ENCODE data around the gene RNF223.

Gene RNF223

DNA sequence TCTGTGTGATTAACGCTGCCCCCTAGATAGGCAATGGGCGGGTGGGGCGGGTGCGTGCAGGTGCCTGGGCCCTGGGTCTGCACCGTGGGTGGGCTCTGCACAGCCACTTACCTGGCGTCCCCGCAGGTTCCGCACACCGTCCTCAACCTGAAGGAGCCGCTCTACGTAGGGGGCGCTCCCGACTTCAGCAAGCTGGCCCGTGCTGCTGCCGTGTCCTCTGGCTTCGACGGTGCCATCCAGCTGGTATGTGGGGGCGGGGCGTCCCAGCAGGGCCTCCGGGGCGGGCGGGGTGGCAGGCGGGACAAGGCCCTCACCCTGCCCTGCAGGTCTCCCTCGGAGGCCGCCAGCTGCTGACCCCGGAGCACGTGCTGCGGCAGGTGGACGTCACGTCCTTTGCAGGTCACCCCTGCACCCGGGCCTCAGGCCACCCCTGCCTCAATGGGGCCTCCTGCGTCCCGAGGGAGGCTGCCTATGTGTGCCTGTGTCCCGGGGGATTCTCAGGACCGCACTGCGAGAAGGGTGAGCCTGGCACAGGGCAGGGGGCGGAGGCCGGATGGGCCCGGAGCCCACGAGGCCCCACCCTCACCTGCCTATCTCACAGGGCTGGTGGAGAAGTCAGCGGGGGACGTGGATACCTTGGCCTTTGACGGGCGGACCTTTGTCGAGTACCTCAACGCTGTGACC lies 22.8 kb downstream of the RNF223 start:
- Histone ChIP-seq H3K27ac (ENCODE audit: low read depth, low read length) (no peak overlapping the region), H3K36me3 (ENCODE audit: control insufficient read depth in 5 of 5, insufficient read depth in 5 of 5, low read length in 5 of 5) (peaks cover 0 to 38% (median 6%) of the 10 kb centered on the region in 5 donors), H3K9me3 (ENCODE audit: control insufficient read depth in 5 of 5, low read length in 5 of 5) (no peaks in the 10 kb centered on the region), H3K27me3 (ENCODE audit: control insufficient read depth in 5 of 5, insufficient read depth in 4 of 5, low read length in 5 of 5) (peaks cover 0 to 5% (median under 1%) of the 10 kb centered on the region in 5 donors), H3K4me3 (ENCODE audit: low read depth in 1 of 5, low read length in 5 of 5) (no peak overlapping the region), H3K9ac (ENCODE audit: low read length in 5 of 5) (no peak overlapping the region), H3K4me1 (ENCODE audit: control insufficient read depth in 5 of 5, insufficient read depth in 5 of 5, low read length in 5 of 5) (no peaks in the 10 kb centered on the region)

DNA sequence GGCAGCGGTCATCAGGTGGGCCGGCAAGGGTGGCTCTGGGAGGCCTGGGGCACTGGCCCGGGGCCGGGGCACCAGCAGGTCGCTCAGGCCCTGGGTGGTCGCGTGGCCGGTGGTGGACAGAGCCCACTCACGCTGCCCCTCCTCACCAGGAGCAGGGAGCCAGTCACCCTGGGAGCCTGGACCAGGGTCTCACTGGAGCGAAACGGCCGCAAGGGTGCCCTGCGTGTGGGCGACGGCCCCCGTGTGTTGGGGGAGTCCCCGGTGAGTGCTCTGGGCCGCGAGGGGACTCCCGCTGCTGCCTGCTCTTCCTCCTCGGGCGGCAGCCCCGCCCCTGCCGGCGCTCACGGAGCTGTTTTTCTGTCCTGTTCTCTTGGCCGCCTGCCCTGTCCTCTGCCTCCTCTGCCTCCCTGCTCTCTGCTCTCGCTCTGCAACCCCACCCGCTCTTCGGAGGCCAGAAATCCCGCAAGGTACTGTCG lies 23.5 kb downstream of the RNF223 start:
- Histone ChIP-seq H3K27ac (ENCODE audit: low read depth, low read length) (no peak overlapping the region), H3K36me3 (ENCODE audit: control insufficient read depth in 5 of 5, insufficient read depth in 5 of 5, low read length in 5 of 5) (peaks cover 0 to 44% (median 6%) of the 10 kb centered on the region in 5 donors), H3K4me1 (ENCODE audit: control insufficient read depth in 5 of 5, insufficient read depth in 5 of 5, low read length in 5 of 5) (no peaks in the 10 kb centered on the region), H3K27me3 (ENCODE audit: control insufficient read depth in 5 of 5, insufficient read depth in 4 of 5, low read length in 5 of 5) (peaks cover 0 to 2% (median 0%) of the 10 kb centered on the region in 5 donors), H3K4me3 (ENCODE audit: low read depth in 1 of 5, low read length in 5 of 5) (no peak overlapping the region), H3K9ac (ENCODE audit: low read length in 5 of 5) (no peak overlapping the region), H3K9me3 (ENCODE audit: control insufficient read depth in 5 of 5, low read length in 5 of 5) (no peaks in the 10 kb centered on the region)

DNA sequence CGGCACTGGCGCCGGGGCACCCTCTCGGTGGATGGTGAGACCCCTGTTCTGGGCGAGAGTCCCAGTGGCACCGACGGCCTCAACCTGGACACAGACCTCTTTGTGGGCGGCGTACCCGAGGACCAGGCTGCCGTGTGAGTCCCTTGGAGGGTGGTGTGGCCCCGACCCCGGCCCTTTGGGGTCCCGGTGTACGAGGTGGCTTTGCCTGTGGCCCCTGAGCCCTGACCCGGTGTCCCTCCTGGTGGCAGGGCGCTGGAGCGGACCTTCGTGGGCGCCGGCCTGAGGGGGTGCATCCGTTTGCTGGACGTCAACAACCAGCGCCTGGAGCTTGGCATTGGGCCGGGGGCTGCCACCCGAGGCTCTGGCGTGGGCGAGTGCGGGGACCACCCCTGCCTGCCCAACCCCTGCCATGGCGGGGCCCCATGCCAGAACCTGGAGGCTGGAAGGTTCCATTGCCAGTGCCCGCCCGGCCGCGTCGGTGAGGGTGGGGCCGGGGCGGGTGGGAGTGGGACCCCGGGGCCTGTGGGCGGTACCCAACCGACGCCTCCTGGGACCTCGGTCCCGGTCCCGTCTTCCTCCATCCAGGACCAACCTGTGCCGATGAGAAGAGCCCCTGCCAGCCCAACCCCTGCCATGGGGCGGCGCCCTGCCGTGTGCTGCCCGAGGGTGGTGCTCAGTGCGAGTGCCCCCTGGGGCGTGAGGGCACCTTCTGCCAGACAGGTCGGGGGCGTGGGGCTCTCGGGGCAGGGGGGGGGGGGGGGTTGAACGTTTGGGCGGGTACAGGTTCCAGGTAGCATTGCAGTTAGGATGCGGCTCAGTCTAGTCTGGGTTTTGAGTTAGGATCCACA lies 24.6 kb downstream of the RNF223 start:
- Histone ChIP-seq H3K27me3 (ENCODE audit: control insufficient read depth in 5 of 5, insufficient read depth in 4 of 5, low read length in 5 of 5) (no peaks in the 10 kb centered on the region), H3K9ac (ENCODE audit: low read length in 5 of 5) (no peak overlapping the region), H3K4me3 (ENCODE audit: low read depth in 1 of 5, low read length in 5 of 5) (no peak overlapping the region), H3K36me3 (ENCODE audit: control insufficient read depth in 5 of 5, insufficient read depth in 5 of 5, low read length in 5 of 5) (peaks cover 0 to 48% (median 10%) of the 10 kb centered on the region in 5 donors), H3K9me3 (ENCODE audit: control insufficient read depth in 5 of 5, low read length in 5 of 5) (no peaks in the 10 kb centered on the region), H3K27ac (ENCODE audit: low read depth, low read length) (no peak overlapping the region), H3K4me1 (ENCODE audit: control insufficient read depth in 5 of 5, insufficient read depth in 5 of 5, low read length in 5 of 5) (no peaks in the 10 kb centered on the region)

DNA sequence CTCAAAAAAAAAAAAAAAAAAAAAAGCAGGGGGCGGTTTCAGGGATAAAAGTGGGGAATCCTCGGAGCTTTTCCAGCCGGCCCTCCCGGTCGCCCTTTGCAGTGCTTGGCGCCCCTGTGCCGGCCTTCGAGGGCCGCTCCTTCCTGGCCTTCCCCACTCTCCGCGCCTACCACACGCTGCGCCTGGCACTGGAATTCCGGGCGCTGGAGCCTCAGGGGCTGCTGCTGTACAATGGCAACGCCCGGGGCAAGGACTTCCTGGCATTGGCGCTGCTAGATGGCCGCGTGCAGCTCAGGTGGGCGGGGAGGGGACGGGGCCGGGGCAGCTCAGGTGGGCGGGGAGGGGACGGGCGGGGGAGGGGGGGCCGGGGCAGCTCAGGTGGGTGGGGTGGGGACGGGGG lies 25.3 kb downstream of the RNF223 start:
- H3K4me3 ChIP-seq (ENCODE audit: low read depth in 1 of 5, low read length in 5 of 5): no peak overlapping the region
- H3K9ac ChIP-seq (ENCODE audit: low read length in 5 of 5): no peak overlapping the region
- no peaks in the 10 kb centered on the region for H3K4me1 ChIP-seq (ENCODE audit: control insufficient read depth in 5 of 5, insufficient read depth in 5 of 5, low read length in 5 of 5)
- H3K9me3 ChIP-seq (ENCODE audit: control insufficient read depth in 5 of 5, low read length in 5 of 5): no peaks in the 10 kb centered on the region
- H3K27me3 ChIP-seq (ENCODE audit: control insufficient read depth in 5 of 5, insufficient read depth in 4 of 5, low read length in 5 of 5): no peaks in the 10 kb centered on the region
- H3K36me3 ChIP-seq (ENCODE audit: control insufficient read depth in 5 of 5, insufficient read depth in 5 of 5, low read length in 5 of 5): peaks cover 0 to 50% (median 10%) of the 10 kb centered on the region in 5 donors
- H3K27ac ChIP-seq (ENCODE audit: low read depth, low read length): no peak overlapping the region

DNA sequence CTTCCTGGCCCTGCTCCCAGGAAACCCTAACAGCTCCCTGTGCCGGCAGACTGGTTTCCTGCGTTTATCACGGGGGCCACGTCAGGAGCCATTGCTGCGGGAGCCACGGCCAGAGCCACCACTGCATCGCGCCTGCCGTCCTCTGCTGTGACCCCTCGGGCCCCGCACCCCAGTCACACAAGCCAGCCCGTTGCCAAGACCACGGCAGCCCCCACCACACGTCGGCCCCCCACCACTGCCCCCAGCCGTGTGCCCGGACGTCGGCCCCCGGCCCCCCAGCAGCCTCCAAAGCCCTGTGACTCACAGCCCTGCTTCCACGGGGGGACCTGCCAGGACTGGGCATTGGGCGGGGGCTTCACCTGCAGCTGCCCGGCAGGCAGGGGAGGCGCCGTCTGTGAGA lies 26.1 kb downstream of the RNF223 start:
- no peaks in the 10 kb centered on the region for H3K4me1 ChIP-seq (ENCODE audit: control insufficient read depth in 5 of 5, insufficient read depth in 5 of 5, low read length in 5 of 5)
- no peak overlapping the region for H3K9ac ChIP-seq (ENCODE audit: low read length in 5 of 5)
- H3K27me3 ChIP-seq (ENCODE audit: control insufficient read depth in 5 of 5, insufficient read depth in 4 of 5, low read length in 5 of 5): no peaks in the 10 kb centered on the region
- no peak overlapping the region for H3K4me3 ChIP-seq (ENCODE audit: low read depth in 1 of 5, low read length in 5 of 5)
- H3K27ac ChIP-seq (ENCODE audit: low read depth, low read length): no peak overlapping the region
- H3K36me3 ChIP-seq (ENCODE audit: control insufficient read depth in 5 of 5, insufficient read depth in 5 of 5, low read length in 5 of 5): peaks cover 0 to 45% (median 10%) of the 10 kb centered on the region in 5 donors
- no peaks in the 10 kb centered on the region for H3K9me3 ChIP-seq (ENCODE audit: control insufficient read depth in 5 of 5, low read length in 5 of 5)

DNA sequence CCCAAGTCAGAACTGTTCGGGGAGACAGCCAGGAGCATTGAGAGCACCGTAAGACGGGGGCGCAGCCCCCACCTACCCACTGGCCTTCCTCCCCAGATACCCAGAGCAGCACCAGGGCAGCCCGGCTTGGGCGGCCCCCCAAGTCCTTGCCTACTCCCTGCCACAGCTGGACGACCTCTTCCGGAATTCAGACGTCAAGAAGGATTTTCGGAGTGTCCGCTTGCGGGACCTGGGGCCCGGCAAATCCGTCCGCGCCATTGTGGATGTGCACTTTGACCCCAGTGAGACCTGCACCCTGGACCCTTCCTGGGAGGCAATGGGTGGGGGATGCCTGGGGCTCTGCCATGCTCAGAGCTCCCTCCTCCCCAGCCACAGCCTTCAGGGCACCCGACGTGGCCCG lies 26.7 kb downstream of the RNF223 start:
- Histone ChIP-seq H3K9me3 (ENCODE audit: control insufficient read depth in 5 of 5, low read length in 5 of 5) (no peaks in the 10 kb centered on the region), H3K27ac (ENCODE audit: low read depth, low read length) (no peak overlapping the region), H3K36me3 (ENCODE audit: control insufficient read depth in 5 of 5, insufficient read depth in 5 of 5, low read length in 5 of 5) (peaks cover 0 to 45% (median 10%) of the 10 kb centered on the region in 5 donors), H3K9ac (ENCODE audit: low read length in 5 of 5) (no peak overlapping the region), H3K27me3 (ENCODE audit: control insufficient read depth in 5 of 5, insufficient read depth in 4 of 5, low read length in 5 of 5) (no peaks in the 10 kb centered on the region), H3K4me3 (ENCODE audit: low read depth in 1 of 5, low read length in 5 of 5) (no peak overlapping the region), H3K4me1 (ENCODE audit: control insufficient read depth in 5 of 5, insufficient read depth in 5 of 5, low read length in 5 of 5) (no peaks in the 10 kb centered on the region)

DNA sequence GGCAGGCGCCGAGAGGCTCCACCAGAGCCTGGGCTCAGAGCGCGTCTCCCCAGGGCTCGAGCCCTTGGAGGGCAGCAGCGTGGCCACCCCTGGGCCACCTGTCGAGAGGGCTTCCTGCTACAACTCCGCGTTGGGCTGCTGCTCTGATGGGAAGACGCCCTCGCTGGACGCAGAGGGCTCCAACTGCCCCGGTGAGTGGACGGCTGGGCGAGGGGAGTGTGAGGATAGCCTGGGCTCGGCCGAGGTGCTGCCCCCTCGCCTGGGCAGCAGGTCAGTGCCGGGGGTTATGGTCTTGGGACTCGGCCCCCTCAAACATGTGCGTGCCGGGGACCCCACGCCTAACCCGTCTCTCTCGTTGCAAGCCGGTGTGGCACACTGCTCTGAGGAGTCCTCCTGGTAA lies 27.3 kb downstream of the RNF223 start:
- Histone ChIP-seq H3K27me3 (ENCODE audit: control insufficient read depth in 5 of 5, insufficient read depth in 4 of 5, low read length in 5 of 5) (no peaks in the 10 kb centered on the region), H3K4me1 (ENCODE audit: control insufficient read depth in 5 of 5, insufficient read depth in 5 of 5, low read length in 5 of 5) (no peaks in the 10 kb centered on the region), H3K27ac (ENCODE audit: low read depth, low read length) (no peak overlapping the region), H3K36me3 (ENCODE audit: control insufficient read depth in 5 of 5, insufficient read depth in 5 of 5, low read length in 5 of 5) (peaks cover 0 to 43% (median 10%) of the 10 kb centered on the region in 5 donors), H3K9me3 (ENCODE audit: control insufficient read depth in 5 of 5, low read length in 5 of 5) (no peaks in the 10 kb centered on the region), H3K4me3 (ENCODE audit: low read depth in 1 of 5, low read length in 5 of 5) (no peak overlapping the region), H3K9ac (ENCODE audit: low read length in 5 of 5) (no peak overlapping the region)

DNA sequence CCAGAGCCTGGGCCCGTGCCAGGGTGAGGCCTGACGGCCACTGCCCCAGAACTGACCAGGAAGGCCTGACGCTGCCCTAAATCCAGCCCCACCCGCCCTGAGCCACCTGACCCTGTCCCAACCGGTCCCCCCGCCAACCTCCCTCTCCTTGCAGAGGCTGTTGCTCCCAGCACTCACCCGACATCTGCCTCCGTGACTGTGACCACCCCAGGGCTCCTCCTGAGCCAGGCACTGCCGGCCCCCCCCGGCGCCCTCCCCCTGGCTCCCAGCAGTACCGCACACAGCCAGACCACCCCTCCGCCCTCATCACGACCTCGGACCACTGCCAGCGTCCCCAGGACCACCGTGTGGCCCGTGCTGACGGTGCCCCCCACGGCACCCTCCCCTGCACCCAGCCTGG lies 27.9 kb downstream of the RNF223 start:
- H3K4me3 ChIP-seq (ENCODE audit: low read depth in 1 of 5, low read length in 5 of 5): no peak overlapping the region
- peaks cover 0 to 38% (median 10%) of the 10 kb centered on the region in 5 donors for H3K36me3 ChIP-seq (ENCODE audit: control insufficient read depth in 5 of 5, insufficient read depth in 5 of 5, low read length in 5 of 5)
- H3K4me1 ChIP-seq (ENCODE audit: control insufficient read depth in 5 of 5, insufficient read depth in 5 of 5, low read length in 5 of 5): no peaks in the 10 kb centered on the region
- no peak overlapping the region for H3K9ac ChIP-seq (ENCODE audit: low read length in 5 of 5)
- H3K9me3 ChIP-seq (ENCODE audit: control insufficient read depth in 5 of 5, low read length in 5 of 5): no peaks in the 10 kb centered on the region
- no peak overlapping the region for H3K27ac ChIP-seq (ENCODE audit: low read depth, low read length)
- no peaks in the 10 kb centered on the region for H3K27me3 ChIP-seq (ENCODE audit: control insufficient read depth in 5 of 5, insufficient read depth in 4 of 5, low read length in 5 of 5)

DNA sequence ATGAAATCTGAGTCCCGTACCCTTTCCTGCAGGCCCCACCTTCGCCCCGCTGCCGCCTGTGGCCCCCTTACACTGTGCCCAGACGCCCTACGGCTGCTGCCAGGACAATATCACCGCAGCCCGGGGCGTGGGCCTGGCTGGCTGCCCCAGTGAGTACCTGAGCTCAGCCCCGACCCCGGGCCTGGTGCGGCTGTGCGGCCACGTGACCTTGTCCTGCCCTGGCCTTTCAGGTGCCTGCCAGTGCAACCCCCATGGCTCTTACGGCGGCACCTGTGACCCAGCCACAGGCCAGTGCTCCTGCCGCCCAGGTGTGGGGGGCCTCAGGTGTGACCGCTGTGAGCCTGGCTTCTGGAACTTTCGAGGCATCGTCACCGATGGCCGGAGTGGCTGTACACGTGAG lies 29.0 kb downstream of the RNF223 start:
- Histone ChIP-seq H3K27me3 (ENCODE audit: control insufficient read depth in 5 of 5, insufficient read depth in 4 of 5, low read length in 5 of 5) (peaks cover 0 to 4% (median 0%) of the 10 kb centered on the region in 5 donors), H3K4me1 (ENCODE audit: control insufficient read depth in 5 of 5, insufficient read depth in 5 of 5, low read length in 5 of 5) (peaks cover 0 to 5% (median 5%) of the 10 kb centered on the region in 5 donors), H3K9me3 (ENCODE audit: control insufficient read depth in 5 of 5, low read length in 5 of 5) (no peaks in the 10 kb centered on the region), H3K9ac (ENCODE audit: low read length in 5 of 5) (no peak overlapping the region), H3K4me3 (ENCODE audit: low read depth in 1 of 5, low read length in 5 of 5) (no peak overlapping the region), H3K27ac (ENCODE audit: low read depth, low read length) (no peak overlapping the region), H3K36me3 (ENCODE audit: control insufficient read depth in 5 of 5, insufficient read depth in 5 of 5, low read length in 5 of 5) (peaks cover 0 to 31% (median 10%) of the 10 kb centered on the region in 5 donors)

DNA sequence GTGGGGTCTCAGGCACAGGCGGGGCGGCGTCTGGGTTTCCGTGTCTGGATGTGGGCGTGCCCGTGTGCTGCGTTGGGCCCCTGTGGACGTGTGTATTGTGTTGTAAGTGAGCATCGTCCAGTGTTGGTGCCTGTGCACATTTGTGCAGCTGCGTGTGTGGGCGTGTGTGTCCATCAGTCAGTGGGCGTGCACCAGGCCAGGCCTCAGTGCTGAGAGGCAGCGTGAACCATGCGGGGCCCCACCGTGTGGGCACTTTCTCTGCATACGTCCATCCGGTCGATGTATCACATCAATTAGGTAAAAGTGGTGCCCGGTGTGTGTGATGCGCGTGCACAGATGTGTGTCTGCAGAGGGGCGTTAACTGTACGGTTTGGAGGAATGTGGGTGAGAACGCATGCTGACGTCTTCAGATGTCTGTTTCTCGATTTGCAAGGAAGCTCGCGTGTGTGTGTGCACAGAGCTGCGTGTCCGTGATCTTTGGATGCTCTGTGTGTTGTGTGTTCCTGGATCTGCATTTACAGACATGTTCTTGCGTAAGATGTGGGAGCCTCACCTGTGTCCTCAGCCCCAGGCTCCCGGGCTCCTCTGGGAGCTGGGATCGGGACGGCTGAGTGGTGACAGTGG lies 29.5 kb downstream of the RNF223 start:
- no peaks in the 10 kb centered on the region for H3K9me3 ChIP-seq (ENCODE audit: control insufficient read depth in 5 of 5, low read length in 5 of 5)
- peaks cover 2 to 8% (median 5%) of the 10 kb centered on the region in 5 donors for H3K27me3 ChIP-seq (ENCODE audit: control insufficient read depth in 5 of 5, insufficient read depth in 4 of 5, low read length in 5 of 5)
- no peak overlapping the region for H3K27ac ChIP-seq (ENCODE audit: low read depth, low read length)
- H3K4me3 ChIP-seq (ENCODE audit: low read depth in 1 of 5, low read length in 5 of 5): no peak overlapping the region
- H3K9ac ChIP-seq (ENCODE audit: low read length in 5 of 5): no peak overlapping the region
- peaks cover 0 to 11% (median 10%) of the 10 kb centered on the region in 5 donors for H3K4me1 ChIP-seq (ENCODE audit: control insufficient read depth in 5 of 5, insufficient read depth in 5 of 5, low read length in 5 of 5)
- H3K36me3 ChIP-seq (ENCODE audit: control insufficient read depth in 5 of 5, insufficient read depth in 5 of 5, low read length in 5 of 5): peaks cover 0 to 31% (median 10%) of the 10 kb centered on the region in 5 donors
